AG04450 (cell line): Measurements from ENCODE around the gene LRMDA. TPM values are rescaled to one million over a fixed set of nuclear protein-coding genes. Genes with fewer than 3 reads are reported as not detected.

Experiments
- CTCF ChIA-PET: fragments of 300-600, 350-600 bp; formaldehyde crosslinking; extraction: SDS; loops from one replicate; lab custom pipeline; 2022; ENCODE audit warnings: antibody characterized with exemption, inconsistent platforms; lab: Charles Lee
- POLR2A ChIA-PET: fragments of 350-600 bp; formaldehyde crosslinking; extraction: SDS; loops from one replicate; lab custom pipeline; 2021; ENCODE audit warnings: antibody characterized with exemption, inconsistent platforms; lab: Yijun Ruan, JAX
- DNase-seq: peaks from one replicate; pipeline ENCODE4 v3.0.0-alpha.2; 2011; ENCODE audit warnings: low read depth, low spot score
- H3K27ac ChIP-seq: one replicate; pipeline ENCODE4 v1.5.1; 2012; ENCODE audit warnings: low read depth, low read length, control low read depth
- H3K27me3 ChIP-seq: one replicate; pipeline ENCODE4 v1.6.0; 2012; ENCODE audit warnings: low read length; ENCODE audit not compliant: control insufficient read depth, insufficient read depth
- H3K4me3 ChIP-seq: 2 replicates; pipeline ENCODE4 v1.5.1; 2011; ENCODE audit warnings: mild to moderate bottlenecking, low read depth, low read length, control low read depth
- H3K9me3 ChIP-seq: 2 replicates; pipeline ENCODE4 v1.5.1; 2012; ENCODE audit warnings: low read length; ENCODE audit not compliant: control insufficient read depth, insufficient read depth
- polyA plus RNA-seq: library from polyadenylated mRNA; depleted of rRNA; stranded (reverse); fragments of >200 nt; gene quantifications from 2 replicates; pipeline ENCODE4 v1.2.3, GENCODE V29; 2011
- TF ChIP-seq, protein P1 (sequence below): IDR thresholded peaks from 2 replicates; pipeline ENCODE4 v1.5.1; 2011; ENCODE audit warnings: low read depth, low read length, control low read depth, inconsistent platforms

Gene LRMDA
- polyA plus RNA-seq, 1 experiment, result 0.12 TPM

DNA sequence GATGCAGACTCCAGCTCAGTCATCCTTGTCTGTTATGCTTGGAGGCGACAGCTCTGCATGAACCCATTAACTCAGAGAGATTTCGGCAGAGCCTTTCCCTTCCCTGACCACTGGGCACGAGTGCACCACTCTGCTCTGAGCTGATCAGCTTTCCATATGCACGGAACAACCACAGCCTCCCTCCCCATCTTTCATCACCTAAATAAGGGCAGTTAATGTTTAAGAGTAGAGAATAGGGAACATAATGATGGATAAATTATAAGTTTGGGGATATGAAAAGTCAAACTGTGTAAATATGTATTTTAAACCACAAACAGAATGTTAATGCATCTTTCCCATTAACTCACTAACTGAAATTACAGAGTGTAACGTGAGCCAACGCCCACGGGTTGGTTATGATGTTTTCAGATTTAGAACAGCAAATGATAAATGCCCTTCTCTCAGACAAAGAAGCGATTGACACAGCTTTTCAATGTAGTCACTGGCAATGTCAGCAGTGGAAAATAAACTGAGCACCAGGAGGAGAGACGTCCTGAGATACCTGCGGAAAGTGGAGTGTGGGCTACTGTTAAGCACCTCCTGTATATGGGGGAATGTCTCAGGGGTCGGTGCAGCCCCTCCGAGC, 658.2 kb downstream of the LRMDA start:
- no peak for DNase-seq
- TF ChIP-seq, protein P1, sequence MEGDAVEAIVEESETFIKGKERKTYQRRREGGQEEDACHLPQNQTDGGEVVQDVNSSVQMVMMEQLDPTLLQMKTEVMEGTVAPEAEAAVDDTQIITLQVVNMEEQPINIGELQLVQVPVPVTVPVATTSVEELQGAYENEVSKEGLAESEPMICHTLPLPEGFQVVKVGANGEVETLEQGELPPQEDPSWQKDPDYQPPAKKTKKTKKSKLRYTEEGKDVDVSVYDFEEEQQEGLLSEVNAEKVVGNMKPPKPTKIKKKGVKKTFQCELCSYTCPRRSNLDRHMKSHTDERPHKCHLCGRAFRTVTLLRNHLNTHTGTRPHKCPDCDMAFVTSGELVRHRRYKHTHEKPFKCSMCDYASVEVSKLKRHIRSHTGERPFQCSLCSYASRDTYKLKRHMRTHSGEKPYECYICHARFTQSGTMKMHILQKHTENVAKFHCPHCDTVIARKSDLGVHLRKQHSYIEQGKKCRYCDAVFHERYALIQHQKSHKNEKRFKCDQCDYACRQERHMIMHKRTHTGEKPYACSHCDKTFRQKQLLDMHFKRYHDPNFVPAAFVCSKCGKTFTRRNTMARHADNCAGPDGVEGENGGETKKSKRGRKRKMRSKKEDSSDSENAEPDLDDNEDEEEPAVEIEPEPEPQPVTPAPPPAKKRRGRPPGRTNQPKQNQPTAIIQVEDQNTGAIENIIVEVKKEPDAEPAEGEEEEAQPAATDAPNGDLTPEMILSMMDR, result no peak
- no peak overlapping the region for H3K4me3 ChIP-seq
- ChIA-PET CTCF (interaction anchor here (2.3 kb wide), 1 partner anchor 53 kb away, joined by 7 read pairs; no protein-coding TSS in a partner anchor), POLR2A (no interaction called here)
- peaks cover 7% of the 10 kb centered on the region; the same call in 1 of the 2 replicates for H3K9me3 ChIP-seq
- H3K27me3 ChIP-seq, result no peaks in the 10 kb centered on the region
- no peak overlapping the region for H3K27ac ChIP-seq

DNA sequence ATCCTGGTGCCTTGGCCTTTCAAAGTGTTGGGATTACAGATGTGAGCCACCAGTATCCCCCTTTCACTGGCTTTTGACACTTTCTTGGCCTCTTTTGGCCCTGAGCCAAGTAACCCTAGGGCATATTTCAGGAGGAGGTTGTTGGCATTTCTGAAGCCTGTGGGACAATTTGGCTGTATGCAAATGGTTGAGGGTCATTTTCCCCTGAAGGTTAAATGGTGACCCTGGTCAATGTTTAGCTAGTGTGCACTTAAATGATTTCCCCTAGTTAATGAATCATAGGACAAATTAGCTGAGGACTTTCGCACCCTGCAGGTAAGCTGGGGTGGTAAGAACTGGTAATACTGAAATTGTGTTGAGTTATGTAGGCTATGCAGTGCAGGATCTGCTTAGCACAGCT, 660.5 kb downstream of the LRMDA start:
- H3K27ac ChIP-seq, result no peak overlapping the region
- TF ChIP-seq, protein P1, result no peak
- no peak overlapping the region for H3K4me3 ChIP-seq
- ChIA-PET POLR2A (no interaction called here), CTCF (no interaction called here)
- no peak for DNase-seq
- H3K27me3 ChIP-seq, result no peaks in the 10 kb centered on the region
- H3K9me3 ChIP-seq, result no peaks in the 10 kb centered on the region

DNA sequence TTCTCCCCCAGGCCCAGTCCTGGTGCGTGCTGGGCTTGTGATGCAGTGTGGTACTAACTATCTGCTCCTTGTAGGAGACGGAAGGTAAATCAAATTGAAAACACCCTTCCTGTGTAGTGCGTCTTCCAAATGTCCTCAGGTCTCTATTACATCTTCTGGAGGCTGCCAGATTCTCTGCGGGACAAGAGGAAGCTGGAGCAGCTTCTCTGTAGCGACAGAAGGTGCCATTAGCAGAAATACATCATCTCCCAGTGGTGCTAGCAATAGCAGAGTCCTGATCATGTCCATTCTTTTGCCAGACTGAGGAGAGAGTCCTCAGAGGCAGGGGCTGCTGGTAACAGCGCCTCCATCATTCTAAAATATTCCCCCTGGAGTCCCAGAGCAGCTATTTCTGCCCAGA, 675.2 kb downstream of the LRMDA start:
- H3K27ac ChIP-seq, result no peak overlapping the region
- DNase-seq, result no peak
- no peaks in the 10 kb centered on the region for H3K9me3 ChIP-seq
- H3K4me3 ChIP-seq, result no peak overlapping the region
- ChIA-PET POLR2A (no interaction called here), CTCF (no interaction called here)
- TF ChIP-seq, protein P1, result no peak
- H3K27me3 ChIP-seq, result no peaks in the 10 kb centered on the region

DNA sequence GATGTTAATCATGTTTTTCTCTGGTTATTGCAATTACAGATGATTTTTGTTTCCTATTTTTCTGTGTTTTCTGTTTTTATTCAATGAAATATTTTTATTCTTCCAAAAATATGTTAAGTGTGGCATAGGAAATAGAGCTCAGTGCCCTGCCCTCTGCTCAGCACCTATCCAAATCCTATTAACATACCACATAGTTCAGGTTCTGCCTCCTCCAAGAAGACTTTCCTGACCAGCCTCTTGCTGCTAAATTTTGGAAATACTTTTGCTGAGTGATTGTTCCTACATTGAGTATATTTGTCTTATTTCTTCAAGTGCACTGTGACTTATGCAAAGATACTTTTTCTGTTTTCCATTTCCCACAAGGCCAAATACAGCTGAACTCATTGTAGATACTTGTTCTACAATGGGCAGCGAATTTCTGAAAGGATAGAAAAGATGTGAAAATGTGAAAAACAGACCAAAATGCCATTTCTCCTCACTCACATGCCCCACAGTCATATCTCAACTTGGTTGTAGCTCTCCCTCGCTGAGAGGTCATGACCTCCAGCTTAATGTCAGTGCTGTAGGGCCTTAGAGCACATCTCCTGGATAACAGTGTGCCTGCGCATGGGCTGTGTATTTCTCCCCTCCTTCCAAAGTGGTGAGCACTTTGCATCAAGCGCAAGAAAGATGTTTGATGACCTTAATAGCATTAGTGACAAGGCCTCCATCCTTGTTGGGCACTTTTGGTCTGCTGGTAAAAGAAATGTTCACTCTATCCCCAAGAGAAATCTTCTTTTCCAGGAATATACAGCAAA, 677.3 kb downstream of the LRMDA start:
- H3K9me3 ChIP-seq, result peaks cover 7% of the 10 kb centered on the region; the same call in 1 of the 2 replicates
- no peak overlapping the region for H3K27ac ChIP-seq
- TF ChIP-seq, protein P1, result no peak
- H3K4me3 ChIP-seq, result no peak overlapping the region
- peaks cover 3% of the 10 kb centered on the region for H3K27me3 ChIP-seq
- ChIA-PET CTCF (no interaction called here), POLR2A (no interaction called here)
- DNase-seq, result no peak

DNA sequence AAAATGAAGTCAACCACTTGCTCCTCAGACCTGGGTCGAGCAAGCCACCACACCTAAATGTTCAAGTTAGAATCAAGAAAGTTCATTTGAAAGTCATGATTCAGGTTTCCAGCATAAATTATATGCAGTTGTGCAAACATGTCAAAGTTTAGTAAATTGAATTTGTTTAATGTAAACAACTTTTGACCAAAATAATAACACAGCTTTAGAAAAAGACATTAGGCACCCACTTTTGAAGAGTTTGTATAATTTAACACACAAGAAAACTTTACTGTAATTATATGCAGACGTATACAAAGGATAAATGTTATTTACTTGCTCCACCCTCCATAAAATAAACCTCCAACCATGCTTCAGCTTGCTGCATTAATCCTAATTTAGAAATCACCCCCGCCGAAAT, 680.0 kb downstream of the LRMDA start:
- Histone ChIP-seq H3K4me3 (no peak overlapping the region), H3K27ac (no peak overlapping the region), H3K27me3 (peaks cover 3% of the 10 kb centered on the region), H3K9me3 (peaks cover 7% of the 10 kb centered on the region; the same call in 1 of the 2 replicates)
- CTCF ChIA-PET, result no interaction called here
- DNase-seq, result no peak
- TF ChIP-seq, protein P1, result no peak
- POLR2A ChIA-PET, result no interaction called here
